Progenitor cell of endocrine pancreas (in vitro differentiated cells): Measurements from ENCODE around the gene CFAP54. TPM values are rescaled to one million over a fixed set of nuclear protein-coding genes. Genes with fewer than 3 reads are reported as not detected.

ENCODE experiments used
- DNase-seq: peaks from one replicate; pipeline ENCODE4 v3.0.0; 2021; ENCODE audit warnings: low spot score; ENCODE audit not compliant: unreplicated experiment
- H3K27ac Mint-ChIP-seq: 2 replicates; pipeline ENCODE4 v1.8.0; 2021; ENCODE audit warnings: mild to moderate bottlenecking, moderate library complexity, mixed read lengths
- H3K27me3 Mint-ChIP-seq: 2 replicates; pipeline ENCODE4 v1.8.0; 2021; ENCODE audit warnings: mixed read lengths
- H3K36me3 Mint-ChIP-seq: 2 replicates; pipeline ENCODE4 v1.8.0; 2022; ENCODE audit warnings: mixed read lengths; ENCODE audit not compliant: insufficient read depth
- H3K4me1 Mint-ChIP-seq: 2 replicates; pipeline ENCODE4 v1.8.0; 2021; ENCODE audit warnings: low read depth, mixed read lengths
- H3K4me3 Mint-ChIP-seq: 2 replicates; pipeline ENCODE4 v1.8.0; 2021; ENCODE audit warnings: low read depth, mild to moderate bottlenecking, moderate library complexity, mixed read lengths
- H3K9me3 Mint-ChIP-seq: 2 replicates; pipeline ENCODE4 v1.8.0; 2021; ENCODE audit warnings: low read depth, mixed read lengths
- total RNA-seq: library from RNA; stranded (reverse); gene quantifications from 2 replicates; pipeline ENCODE4 v1.2.1, GENCODE V29; 2021
- TF ChIP-seq, protein P1 (sequence below): fragments of 200-600 bp; sonication (generic); IDR thresholded peaks from one replicate; pipeline ENCODE4 v1.5.0; 2021; ENCODE audit warnings: antibody characterized with exemption, mild to moderate bottlenecking; ENCODE audit not compliant: unreplicated experiment

Gene CFAP54
- total RNA-seq, 1 donor from 2014 or later = 5.9 TPM

GRCh38 chr12:96500693-96501092 lies 11.3 kb downstream of the CFAP54 start:
- Mint-ChIP-seq H3K36me3 (no peaks in the 10 kb centered on the region), H3K4me3 (no peak overlapping the region), H3K27ac (no peak overlapping the region), H3K27me3 (no peaks in the 10 kb centered on the region), H3K9me3 (peaks cover 4% of the 10 kb centered on the region), H3K4me1 (no peaks in the 10 kb centered on the region)
- no peak for DNase-seq
- TF ChIP-seq, protein P1, sequence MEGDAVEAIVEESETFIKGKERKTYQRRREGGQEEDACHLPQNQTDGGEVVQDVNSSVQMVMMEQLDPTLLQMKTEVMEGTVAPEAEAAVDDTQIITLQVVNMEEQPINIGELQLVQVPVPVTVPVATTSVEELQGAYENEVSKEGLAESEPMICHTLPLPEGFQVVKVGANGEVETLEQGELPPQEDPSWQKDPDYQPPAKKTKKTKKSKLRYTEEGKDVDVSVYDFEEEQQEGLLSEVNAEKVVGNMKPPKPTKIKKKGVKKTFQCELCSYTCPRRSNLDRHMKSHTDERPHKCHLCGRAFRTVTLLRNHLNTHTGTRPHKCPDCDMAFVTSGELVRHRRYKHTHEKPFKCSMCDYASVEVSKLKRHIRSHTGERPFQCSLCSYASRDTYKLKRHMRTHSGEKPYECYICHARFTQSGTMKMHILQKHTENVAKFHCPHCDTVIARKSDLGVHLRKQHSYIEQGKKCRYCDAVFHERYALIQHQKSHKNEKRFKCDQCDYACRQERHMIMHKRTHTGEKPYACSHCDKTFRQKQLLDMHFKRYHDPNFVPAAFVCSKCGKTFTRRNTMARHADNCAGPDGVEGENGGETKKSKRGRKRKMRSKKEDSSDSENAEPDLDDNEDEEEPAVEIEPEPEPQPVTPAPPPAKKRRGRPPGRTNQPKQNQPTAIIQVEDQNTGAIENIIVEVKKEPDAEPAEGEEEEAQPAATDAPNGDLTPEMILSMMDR = no peak

- Mint-ChIP-seq H3K27ac (peak overlapping the region; percentile 13), H3K4me3 (no peak overlapping the region), H3K4me1 (no peaks in the 10 kb centered on the region), H3K27me3 (no peaks in the 10 kb centered on the region), H3K9me3 (peaks cover 4% of the 10 kb centered on the region), H3K36me3 (no peaks in the 10 kb centered on the region)
- TF ChIP-seq, protein P1 = no peak
- no peak for DNase-seq
Observed at GRCh38 chr12:96501133-96501761, 11.9 kb downstream of the CFAP54 start.

- Mint-ChIP-seq H3K27me3 (no peaks in the 10 kb centered on the region), H3K36me3 (no peaks in the 10 kb centered on the region), H3K4me3 (no peak overlapping the region), H3K27ac (no peak overlapping the region), H3K9me3 (peaks cover 4% of the 10 kb centered on the region), H3K4me1 (no peaks in the 10 kb centered on the region)
- TF ChIP-seq, protein P1 = no peak
- no peak for DNase-seq
Observed at GRCh38 chr12:96501908-96502307, 12.5 kb downstream of the CFAP54 start.

GRCh38 chr12:96502477-96502876 lies 13.1 kb downstream of the CFAP54 start:
- H3K4me3 Mint-ChIP-seq = no peak overlapping the region
- no peak for DNase-seq
- TF ChIP-seq, protein P1 = no peak
- H3K9me3 Mint-ChIP-seq = peaks cover 4% of the 10 kb centered on the region
- no peaks in the 10 kb centered on the region for H3K27me3 Mint-ChIP-seq
- H3K27ac Mint-ChIP-seq = no peak overlapping the region
- H3K36me3 Mint-ChIP-seq = no peaks in the 10 kb centered on the region
- H3K4me1 Mint-ChIP-seq = no peaks in the 10 kb centered on the region

- Mint-ChIP-seq H3K4me1 (no peaks in the 10 kb centered on the region), H3K36me3 (peaks cover 2% of the 10 kb centered on the region), H3K4me3 (no peak overlapping the region), H3K27me3 (no peaks in the 10 kb centered on the region), H3K27ac (no peak overlapping the region), H3K9me3 (no peaks in the 10 kb centered on the region)
- TF ChIP-seq, protein P1 = no peak
- no peak for DNase-seq
Observed at GRCh38 chr12:96502949-96503532, 13.7 kb downstream of the CFAP54 start.
